H1 (cell line): ENCODE results near the gene TRIM44. TPM values are rescaled to one million over a fixed set of nuclear protein-coding genes. Genes with fewer than 3 reads are reported as not detected.

Source experiments
- CTCF ChIA-PET: fragments of 300-600 bp; sonication (Branson Sonifier 250); formaldehyde crosslinking; loops from one replicate; lab custom pipeline; 2021; ENCODE audit not compliant: partially characterized antibody; lab: Charles Lee
- POLR2A ChIA-PET: fragments of 300-600 bp; sonication (Branson Sonifier 250); formaldehyde crosslinking; loops from one replicate; lab custom pipeline; 2021; ENCODE audit warnings: inconsistent platforms; ENCODE audit not compliant: partially characterized antibody; lab: Charles Lee
- DNase-seq, 2 experiments: peaks; one replicate each; pipeline versions ENCODE4 v3.0.0 to v3.0.0-alpha.2; 2010 to 2022; ENCODE audit warnings: low spot score in 2 of 2, low read depth in 1 of 2, mixed read lengths in 1 of 2
- FAIRE-seq: peaks from 2 replicates; lab custom pipeline; 2011; peaks lifted over from hg19 to GRCh38; lab: Jason Lieb, UNC
- H2AFZ ChIP-seq: 2 replicates; pipeline ENCODE4 v1.8.1; 2012; ENCODE audit warnings: low read length, inconsistent platforms
- H2AK5ac ChIP-seq: 2 replicates; pipeline ENCODE4 v1.6.1; 2013; ENCODE audit warnings: low read depth, low read length
- H2BK120ac ChIP-seq: replicated peaks from 2 replicates; pipeline ENCODE3; 2013; ENCODE audit warnings: low read depth, low read length, inconsistent platforms
- H2BK12ac ChIP-seq: 2 replicates; pipeline ENCODE4 v1.6.1; 2013; ENCODE audit warnings: low read depth, low read length
- H2BK15ac ChIP-seq: 2 replicates; pipeline ENCODE4 v1.6.1; 2013; ENCODE audit warnings: low read length
- H2BK20ac ChIP-seq: 2 replicates; pipeline ENCODE4 v1.6.1; 2013; ENCODE audit warnings: low read length
- H2BK5ac ChIP-seq: 2 replicates; pipeline ENCODE4 v1.6.1; 2013; ENCODE audit warnings: low read depth, low read length
- H3K14ac ChIP-seq: 2 replicates; pipeline ENCODE4 v1.6.1; 2013; ENCODE audit warnings: inconsistent platforms; ENCODE audit not compliant: insufficient read length
- H3K18ac ChIP-seq: 2 replicates; pipeline ENCODE4 v1.6.1; 2013; ENCODE audit warnings: low read length; ENCODE audit errors: extremely low read depth
- H3K23ac ChIP-seq: 2 replicates; pipeline ENCODE4 v1.6.1; 2013; ENCODE audit warnings: inconsistent platforms; ENCODE audit not compliant: insufficient read length
- H3K23me2 ChIP-seq: 2 replicates; pipeline ENCODE4 v1.6.1; 2013; ENCODE audit warnings: low read depth, low read length
- H3K27ac ChIP-seq: 2 replicates; pipeline ENCODE4 v1.6.1; 2011; ENCODE audit warnings: low read depth, low read length, inconsistent platforms
- H3K27me3 ChIP-seq, 4 experiments: replicated peaks in 1 of 4; 1 replicate in 1 of 4; 2 replicates in 3 of 4; pipeline versions ENCODE4 v1.6.1 to v1.8.1; 2011 to 2013; ENCODE audit warnings: low read length in 3 of 4, mild to moderate bottlenecking in 3 of 4, inconsistent platforms in 2 of 4, mixed read lengths in 2 of 4, moderate library complexity in 1 of 4; ENCODE audit not compliant: control insufficient read depth in 3 of 4, insufficient read depth in 3 of 4; ENCODE audit errors: extremely low read depth in 1 of 4
- H3K36me3 ChIP-seq, 4 experiments: 2 replicates each; pipeline versions ENCODE4 v1.6.1 to v1.8.1; 2011 to 2013; ENCODE audit warnings: mild to moderate bottlenecking in 4 of 4, low read length in 3 of 4, moderate library complexity in 2 of 4, control low read depth in 1 of 4, inconsistent platforms in 1 of 4; ENCODE audit not compliant: insufficient read depth in 4 of 4, control insufficient read depth in 2 of 4
- H3K4ac ChIP-seq: replicated peaks from 2 replicates; pipeline ENCODE3; 2013; ENCODE audit warnings: low read length, low read depth, mixed read lengths, inconsistent platforms; ENCODE audit not compliant: insufficient read length
- H3K4me1 ChIP-seq, 4 experiments: replicated peaks in 1 of 4; 1 replicate in 1 of 4; 2 replicates in 3 of 4; pipeline versions ENCODE4 v1.6.1 to v1.8.1; 2011 to 2013; ENCODE audit warnings: low read length in 3 of 4, inconsistent platforms in 2 of 4, mixed read lengths in 1 of 4; ENCODE audit not compliant: insufficient read depth in 4 of 4, control insufficient read depth in 3 of 4
- H3K4me2 ChIP-seq, 2 experiments: 2 replicates each; pipeline versions ENCODE4 v1.6.1 to v1.8.1; 2011 to 2013; ENCODE audit warnings: low read depth in 2 of 2, low read length in 2 of 2, control low read depth in 1 of 2, inconsistent platforms in 1 of 2, mild to moderate bottlenecking in 1 of 2; ENCODE audit not compliant: insufficient read depth in 1 of 2
- H3K4me3 ChIP-seq, 4 experiments: fragments of 200-600, 300-600 bp in 1 of 4; sonication (generic), shearing (Covaris generic), sonication (Bioruptor Twin) in 1 of 4; 2 replicates each; pipeline versions ENCODE4 v1.5.1 to v1.8.1; 2011 to 2016; ENCODE audit warnings: low read length in 4 of 4, low read depth in 3 of 4, control low read depth in 2 of 4, inconsistent platforms in 2 of 4, mild to moderate bottlenecking in 2 of 4, mixed read lengths in 1 of 4, moderate library complexity in 1 of 4; ENCODE audit not compliant: insufficient read depth in 2 of 4; ENCODE audit errors: extremely low read depth in 1 of 4
- H3K56ac ChIP-seq: replicated peaks from 2 replicates; pipeline ENCODE3; 2013; ENCODE audit warnings: low read depth, mild to moderate bottlenecking, mixed read lengths, low read length, inconsistent platforms; ENCODE audit not compliant: insufficient read length
- H3K79me1 ChIP-seq: 2 replicates; pipeline ENCODE4 v1.6.1; 2013; ENCODE audit warnings: low read depth, low read length, control low read depth
- H3K79me2 ChIP-seq, 2 experiments: 2 replicates each; pipeline versions ENCODE4 v1.6.1 to v1.8.1; 2012 to 2013; ENCODE audit warnings: low read length in 2 of 2, mild to moderate bottlenecking in 2 of 2, inconsistent platforms in 1 of 2; ENCODE audit not compliant: insufficient read depth in 2 of 2, control insufficient read depth in 1 of 2
- H3K9ac ChIP-seq, 4 experiments: replicated peaks in 1 of 4; 1 replicate in 1 of 4; 2 replicates in 3 of 4; pipeline versions ENCODE4 v1.6.1 to v1.8.1; 2011 to 2013; ENCODE audit warnings: low read depth in 3 of 4, low read length in 3 of 4, control low read depth in 2 of 4, mild to moderate bottlenecking in 2 of 4, moderate library complexity in 2 of 4, inconsistent platforms in 1 of 4; ENCODE audit errors: extremely low read depth in 1 of 4
- H3K9me3 ChIP-seq, 2 experiments: 2 replicates each; pipeline versions ENCODE4 v1.6.1 to v1.8.1; 2012 to 2013; ENCODE audit warnings: mild to moderate bottlenecking in 2 of 2, moderate library complexity in 2 of 2, control low read depth in 1 of 2, inconsistent platforms in 1 of 2, low read depth in 1 of 2, low read length in 1 of 2, mixed read lengths in 1 of 2; ENCODE audit not compliant: insufficient read depth in 2 of 2
- H4K20me1 ChIP-seq, 2 experiments: replicated peaks in 1 of 2; 2 replicates each; pipeline versions ENCODE3 to v1.8.1; 2011 to 2013; ENCODE audit warnings: inconsistent platforms in 2 of 2, low read length in 2 of 2, mild to moderate bottlenecking in 1 of 2; ENCODE audit not compliant: insufficient read depth in 2 of 2, control insufficient read depth in 1 of 2
- H4K5ac ChIP-seq: 2 replicates; pipeline ENCODE4 v1.6.1; 2013; ENCODE audit warnings: low read length, low read depth, mixed read lengths, inconsistent platforms; ENCODE audit not compliant: insufficient read length
- H4K8ac ChIP-seq: 2 replicates; pipeline ENCODE4 v1.8.0; 2013; ENCODE audit warnings: mild to moderate bottlenecking, moderate library complexity, low read length, inconsistent platforms; ENCODE audit not compliant: insufficient read depth; ENCODE audit errors: extremely low read depth
- H4K91ac ChIP-seq: replicated peaks from 2 replicates; pipeline ENCODE3; 2013; ENCODE audit warnings: low read length, mixed read lengths, inconsistent platforms; ENCODE audit not compliant: insufficient read length
- BACH1 ChIP-seq: IDR thresholded peaks from 2 replicates; pipeline ENCODE4 v1.6.1; 2012; ENCODE audit warnings: low read length, improper control_type of control experiment
- CBX8 ChIP-seq: fragments of 300-800, 300-1000 bp; sonication (generic); IDR thresholded peaks from 2 replicates; pipeline ENCODE4 v1.7.1; 2016; ENCODE audit warnings: low read depth, low read length, borderline replicate concordance
- CEBPB ChIP-seq: IDR thresholded peaks from 2 replicates; pipeline ENCODE4 v1.6.1; 2012; ENCODE audit warnings: low read depth, low read length
- CREB1 ChIP-seq: IDR thresholded peaks from 2 replicates; pipeline ENCODE4 v1.6.1; 2012; ENCODE audit warnings: inconsistent platforms
- CTCF ChIP-seq, 3 experiments: IDR thresholded peaks; 1 replicate in 2 of 3; 2 replicates in 1 of 3; pipeline versions ENCODE4 v1.5.1 to v1.6.1; 2011; ENCODE audit warnings: low read length in 3 of 3, mild to moderate bottlenecking in 3 of 3, inconsistent platforms in 2 of 3, low read depth in 1 of 3, moderate library complexity in 1 of 3; ENCODE audit not compliant: insufficient read depth in 1 of 3; ENCODE audit errors: control extremely low read depth in 1 of 3
- EP300 ChIP-seq, 2 experiments: IDR thresholded peaks; 1 replicate in 1 of 2; 2 replicates in 1 of 2; pipeline ENCODE4 v1.6.1; 2011 to 2012; ENCODE audit warnings: low read depth in 2 of 2, low read length in 2 of 2, mild to moderate bottlenecking in 2 of 2, borderline replicate concordance in 1 of 2, inconsistent platforms in 1 of 2, moderate library complexity in 1 of 2
- MAFK ChIP-seq: IDR thresholded peaks from 2 replicates; pipeline ENCODE4 v1.6.1; 2012; ENCODE audit warnings: low read depth, mild to moderate bottlenecking, improper control_type of control experiment, low read length
- MAX ChIP-seq: IDR thresholded peaks from 2 replicates; pipeline ENCODE4 v1.6.1; 2012; ENCODE audit warnings: inconsistent platforms
- POLR2AphosphoS5 ChIP-seq: IDR thresholded peaks from 2 replicates; pipeline ENCODE4 v1.6.1; 2011; ENCODE audit warnings: low read depth, low read length
- SP2 ChIP-seq: IDR thresholded peaks from 2 replicates; pipeline ENCODE4 v1.6.1; 2012; ENCODE audit warnings: mild to moderate bottlenecking, low read length, inconsistent platforms
- SP4 ChIP-seq: IDR thresholded peaks from 2 replicates; pipeline ENCODE4 v1.6.1; 2012; ENCODE audit warnings: low read length, inconsistent platforms
- TBP ChIP-seq: IDR thresholded peaks from 2 replicates; pipeline ENCODE4 v1.6.1; 2011; ENCODE audit warnings: low read depth, low read length, improper control_type of control experiment
- WGBS, 2 experiments: shearing (Covaris generic) in 1 of 2; methylation state at CpG; one replicate each; pipeline versions ENCODE4 v1.1.6 to v1.1.7; 2013 to 2015; ENCODE audit warnings: low lambda C conversion rate in 2 of 2, mixed read lengths in 2 of 2, inconsistent platforms in 1 of 2, low coverage in 1 of 2, missing lambda C conversion rate in 1 of 2; ENCODE audit not compliant: insufficient replicate concordance in 2 of 2, insufficient coverage in 1 of 2, insufficient read length in 1 of 2; ENCODE audit errors: extremely low coverage in 1 of 2, missing lambda C conversion rate in 1 of 2; 5-methylcytosine and 5-hydroxymethylcytosine counted together
- polyA plus RNA-seq, 7 experiments: library from polyadenylated mRNA; depleted of rRNA in 3 of 7; stranded (reverse) in 5 of 7; unstranded in 2 of 7; fragments of >200 nt in 5 of 7; fragments of 200-250 nt in 2 of 7; gene quantifications; 1 replicate in 5 of 7; 2 replicates in 1 of 7; 4 replicates in 1 of 7; pipeline versions ENCODE4 v1.2.1 to v1.2.3, GENCODE V29; 2011 to 2013; ENCODE audit warnings: missing spikeins in 2 of 7, mixed read lengths in 2 of 7
- total RNA-seq: library from RNA; stranded (reverse); fragmentation: NEBNext Ultra II Directional; extraction: Animal tissue kit (Norgen Biotek cat#: 25700); gene quantifications from 2 replicates; pipeline ENCODE4 v1.2.1, GENCODE V29; 2021

TRIM44 gene
- total and polyA plus RNA-seq, 2 of the 8 experiments (the other 6 are each of a cell fraction or from before 2014, with no cell fraction given), result 13.9 to 34.4 TPM

GRCh38 chr11:35683728-35684339 lies 21.3 kb downstream of the TRIM44 start:
- CTCF ChIA-PET, result interaction anchor here (1.7 kb wide), 1 partner anchor 26 kb away, joined by 3 read pairs; no protein-coding TSS in a partner anchor
- Histone ChIP-seq H3K14ac (no peak overlapping the region), H3K4me2 (no peak overlapping the region), H3K9me3 (no peaks in the 10 kb centered on the region), H2BK12ac (no peak overlapping the region), H4K8ac (no peak overlapping the region), H4K20me1 (peaks cover 0 to 2% of the 10 kb centered on the region in 2 experiments), H3K36me3 (no peaks in the 10 kb centered on the region; a peak in 2 of 8 replicates), H4K5ac (no peak overlapping the region), H3K23ac (no peak overlapping the region), H4K91ac (no peak overlapping the region), H3K79me2 (peaks cover 0 to 15% of the 10 kb centered on the region in 2 experiments; a peak in 2 of 4 replicates), H2BK20ac (no peak overlapping the region), H3K9ac (no peak overlapping the region), H3K56ac (no peak overlapping the region), H2BK5ac (no peak overlapping the region), H3K4me1 (peaks cover 0 to 4% (median 0%) of the 10 kb centered on the region in 4 experiments; a peak in 1 of 7 replicates), H3K23me2 (no peaks in the 10 kb centered on the region), H2AK5ac (no peak overlapping the region), H3K79me1 (0 out of 2 replicates have a peak, but pooled peaks cover 2% of the 10 kb centered on the region), H2BK15ac (no peak overlapping the region), H3K18ac (no peak overlapping the region), H3K27me3 (no peaks in the 10 kb centered on the region), H2BK120ac (no peak overlapping the region), H3K27ac (no peak overlapping the region), H3K4me3 (no peak overlapping the region), H2AFZ (no peak overlapping the region), H3K4ac (no peak overlapping the region)
- FAIRE-seq, result no peak
- POLR2A ChIA-PET, result no interaction called here
- DNase-seq, result no peak
- 94% methylated on average over 1 of the region's 1 CpG; no CpG with 5 or more reads in 1 of the 2 experiments for WGBS, 2 experiments
- TF ChIP-seq CTCF (IDR thresholded peaks at IDR 0.05; ENCODE audit: control extremely low read depth in 1 of 3, insufficient read depth in 1 of 3, low read depth in 1 of 3, low read length in 3 of 3) (no peak), EP300 (IDR thresholded peaks at IDR 0.05; ENCODE audit: borderline replicate concordance in 1 of 2, low read depth in 2 of 2, low read length in 2 of 2) (no peak), MAX (no peak), MAFK (no peak), BACH1 (no peak), POLR2AphosphoS5 (no peak), CEBPB (no peak), CBX8 (no peak), TBP (no peak), SP4 (no peak), CREB1 (no peak), SP2 (no peak)
